NCI-H1105 (cell line): Measurements from ENCODE around the gene CELA2A.
A peak's percentile ranks its signal among the peaks of the same experiment; 100 is the strongest.
"Not testable (repeated sequence)": the region's sequence is repeated elsewhere in the genome, so short reads cannot be mapped to it uniquely, and the experiment has no call there.

Experiments used
- DNase-seq: peaks from one replicate; lab custom pipeline; 2025; lab: John Stamatoyannopoulos, UW

The CELA2A gene

DNA sequence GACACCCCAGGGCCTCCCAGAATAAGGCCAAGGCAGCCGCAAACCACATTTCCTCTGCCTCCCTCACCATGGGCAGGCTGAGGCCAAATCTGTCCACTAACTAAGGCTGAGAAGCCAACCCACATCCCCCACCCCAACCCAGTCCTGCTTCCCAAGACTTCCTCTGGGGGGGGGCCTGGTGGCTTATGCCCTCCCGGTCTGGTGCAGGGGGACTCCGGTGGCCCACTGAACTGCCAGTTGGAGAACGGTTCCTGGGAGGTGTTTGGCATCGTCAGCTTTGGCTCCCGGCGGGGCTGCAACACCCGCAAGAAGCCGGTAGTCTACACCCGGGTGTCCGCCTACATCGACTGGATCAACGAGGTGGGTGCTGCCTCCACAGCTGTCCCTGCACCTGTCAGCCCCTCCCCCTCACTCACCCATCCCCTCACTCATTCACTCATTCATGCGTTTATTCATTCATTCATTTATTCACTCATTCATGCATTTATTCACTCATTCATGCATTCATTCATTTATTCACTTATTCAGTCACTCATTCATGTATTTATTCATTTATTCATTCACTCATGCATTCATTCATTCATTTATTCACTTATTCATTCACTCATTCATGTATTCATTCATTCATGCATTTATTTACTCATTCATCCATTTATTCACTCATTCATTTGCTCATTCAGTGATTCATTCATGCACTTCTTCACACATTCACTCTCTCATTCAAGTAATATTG lies 11.0 kb upstream of the CELA2A start:
- no peak for DNase-seq

DNA sequence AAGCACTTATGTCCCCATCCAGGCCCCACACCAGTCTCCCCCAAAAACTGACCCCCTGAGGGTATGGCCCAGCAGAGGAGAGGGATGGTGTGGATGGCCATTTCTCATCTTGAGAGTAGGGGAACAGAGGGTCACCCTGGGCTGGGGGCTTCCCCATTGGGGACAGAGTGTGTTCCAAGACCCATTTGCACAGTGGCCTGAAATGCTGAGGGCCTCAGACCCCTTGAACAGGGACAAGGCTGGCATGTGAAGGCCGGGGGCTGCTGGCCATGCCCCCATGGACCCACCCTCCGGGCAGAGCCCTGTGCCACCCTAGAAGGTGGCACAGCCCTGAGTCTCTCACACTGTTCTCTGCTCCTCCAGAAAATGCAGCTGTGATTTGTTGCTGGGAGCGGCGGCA lies 10.3 kb upstream of the CELA2A start:
- no peak for DNase-seq

DNA sequence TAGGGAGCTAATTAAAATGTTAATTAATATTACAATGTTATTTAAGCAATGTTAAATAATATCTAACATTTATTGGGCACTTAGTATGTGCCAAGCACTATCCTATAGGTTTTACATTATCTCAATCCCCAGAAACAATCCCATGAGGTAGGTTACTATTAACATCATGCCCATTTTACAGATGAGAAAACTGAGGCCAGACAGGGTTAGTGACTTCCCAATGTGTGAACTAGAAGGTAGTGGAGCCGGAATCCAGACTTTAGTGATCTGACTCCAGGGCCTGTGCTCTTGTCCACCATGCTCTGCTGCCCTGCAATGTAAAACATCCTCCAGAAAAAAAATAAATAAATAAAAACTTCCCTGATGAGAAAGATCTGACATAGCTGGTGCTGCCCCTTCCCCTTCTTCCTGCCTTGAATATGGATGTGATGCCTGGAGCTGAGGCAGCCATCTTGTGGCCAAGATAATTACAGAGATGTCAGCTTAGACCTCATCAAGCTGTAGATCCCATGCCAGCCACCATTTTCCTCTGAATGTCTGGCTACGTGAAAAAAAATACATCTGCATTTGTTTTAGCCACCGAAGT lies 7.6 kb upstream of the CELA2A start:
- no peak for DNase-seq

DNA sequence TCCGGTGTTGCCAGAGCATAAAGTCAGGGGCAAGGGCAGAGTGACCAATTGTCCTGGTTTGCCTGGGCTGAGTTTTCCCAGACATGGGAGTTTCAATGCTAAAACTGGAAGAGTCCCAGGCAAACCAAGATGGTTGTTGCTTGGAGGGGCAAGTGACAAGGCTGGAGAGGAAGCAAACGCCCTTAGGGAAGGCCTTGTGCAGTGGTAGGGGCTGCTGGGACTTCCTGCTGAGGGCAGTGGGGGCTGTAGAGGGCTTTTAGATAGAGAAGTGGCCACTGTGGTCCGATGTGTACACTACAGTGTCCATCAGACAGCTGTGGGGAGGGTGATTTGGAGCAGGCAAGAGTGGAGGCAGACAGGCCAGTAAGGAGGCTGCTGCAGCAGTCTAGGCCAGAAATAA lies 7.0 kb upstream of the CELA2A start:
- DNase-seq = no peak

DNA sequence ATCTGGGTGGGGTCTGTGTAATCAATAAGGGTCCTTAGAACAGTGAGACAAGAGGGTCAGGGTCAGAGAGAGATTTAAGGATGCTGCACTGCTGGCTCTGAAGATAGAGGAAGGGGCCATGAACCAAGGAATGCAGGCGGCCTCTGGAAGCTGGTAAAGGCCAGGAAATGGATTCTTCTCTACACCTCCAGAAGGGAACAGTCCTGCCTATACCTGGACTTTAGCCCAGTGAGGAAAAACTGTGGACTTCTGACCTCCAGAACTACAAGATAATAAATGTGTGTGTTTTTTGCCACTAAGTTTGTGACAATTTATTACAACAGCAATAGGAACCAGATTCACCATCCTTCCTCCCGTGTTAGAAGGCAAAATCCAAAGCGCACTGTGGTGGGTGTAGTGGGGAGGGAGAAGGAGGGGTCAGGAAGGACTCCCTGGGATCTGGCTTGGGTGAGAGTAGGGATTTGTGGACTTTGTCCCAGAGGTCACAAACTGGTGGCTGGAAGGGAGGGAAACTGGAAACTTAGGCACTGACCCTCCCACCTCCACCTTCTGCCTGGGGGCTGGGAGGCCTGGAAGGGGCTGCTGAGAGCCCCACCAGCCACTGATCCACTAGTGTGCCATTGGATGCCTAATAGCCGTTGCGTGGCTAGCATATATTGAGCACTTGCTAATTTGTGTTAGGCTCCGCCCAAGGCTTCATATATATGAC lies 5.4 kb upstream of the CELA2A start:
- DNase-seq = no peak

DNA sequence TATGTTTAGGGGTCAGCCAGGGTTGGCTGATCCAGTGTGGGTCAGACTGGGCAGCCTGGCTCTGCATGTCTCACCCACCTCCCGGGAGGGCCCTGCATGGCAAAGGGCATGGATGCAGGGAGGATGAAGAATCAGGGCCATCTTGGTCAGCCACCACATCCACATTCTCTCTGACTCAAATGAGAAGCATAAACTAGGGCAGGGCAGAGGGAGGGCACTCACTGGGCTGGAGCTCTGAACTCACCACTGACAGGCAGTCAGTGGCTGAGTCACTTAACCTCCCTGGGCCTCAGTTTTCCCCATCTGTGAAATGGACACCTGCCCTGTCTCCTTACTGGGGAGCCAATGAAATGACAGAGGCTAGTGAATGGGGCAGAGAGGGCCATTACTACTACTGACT lies 4.3 kb upstream of the CELA2A start:
- no peak for DNase-seq

DNA sequence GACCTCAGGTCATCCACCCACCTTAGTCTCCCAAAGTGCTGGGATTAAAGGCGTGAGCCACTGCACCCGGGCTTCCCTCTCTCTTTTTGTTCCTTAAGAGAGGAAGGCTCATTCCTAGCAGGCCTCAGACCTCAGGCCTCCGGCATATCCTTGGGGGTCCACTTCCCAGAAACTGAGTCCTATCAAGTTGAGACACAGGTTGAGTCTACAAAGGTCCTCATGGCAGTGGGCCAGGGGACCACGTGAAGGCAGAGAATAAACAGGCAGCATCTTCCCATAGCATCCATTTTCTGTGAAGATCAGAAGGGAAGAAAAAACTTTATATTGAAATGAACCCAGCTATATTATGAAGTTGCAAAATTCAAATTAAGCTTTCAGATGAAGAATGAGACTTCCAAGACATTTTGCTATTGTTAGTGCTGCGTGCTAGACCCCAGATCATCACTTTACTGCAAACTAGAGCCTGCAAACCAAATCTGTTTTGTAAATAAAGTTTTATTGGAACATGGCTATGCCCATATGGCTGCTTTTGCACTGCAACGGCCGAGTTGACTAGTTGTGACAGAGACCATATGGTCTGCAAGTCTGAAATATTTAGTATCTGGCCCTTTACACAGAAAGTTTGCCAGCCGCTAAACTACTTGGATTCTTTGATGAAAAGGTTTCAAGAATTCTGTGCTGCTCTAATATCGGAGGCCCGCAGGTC lies 3.5 kb upstream of the CELA2A start:
- DNase-seq = no peak

DNA sequence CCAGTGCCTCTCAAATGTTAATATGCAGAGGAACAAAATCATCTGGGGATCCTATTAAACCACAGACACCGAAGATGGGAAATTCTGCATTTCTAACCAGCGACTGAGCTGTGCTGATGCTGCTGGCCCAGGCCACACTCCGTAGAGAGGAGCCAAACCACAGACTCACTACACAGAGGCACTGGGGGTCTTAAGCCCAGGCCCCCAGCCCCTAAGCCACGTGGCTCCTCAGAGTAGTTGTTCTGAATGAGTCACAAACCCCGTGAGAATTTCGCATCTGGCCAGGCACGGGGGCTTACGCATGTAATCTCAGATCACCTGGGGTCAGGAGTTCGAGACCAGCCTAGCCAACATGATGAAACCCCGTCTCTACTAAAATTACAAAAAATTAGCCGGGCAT lies 2.8 kb upstream of the CELA2A start:
- no peak for DNase-seq

DNA sequence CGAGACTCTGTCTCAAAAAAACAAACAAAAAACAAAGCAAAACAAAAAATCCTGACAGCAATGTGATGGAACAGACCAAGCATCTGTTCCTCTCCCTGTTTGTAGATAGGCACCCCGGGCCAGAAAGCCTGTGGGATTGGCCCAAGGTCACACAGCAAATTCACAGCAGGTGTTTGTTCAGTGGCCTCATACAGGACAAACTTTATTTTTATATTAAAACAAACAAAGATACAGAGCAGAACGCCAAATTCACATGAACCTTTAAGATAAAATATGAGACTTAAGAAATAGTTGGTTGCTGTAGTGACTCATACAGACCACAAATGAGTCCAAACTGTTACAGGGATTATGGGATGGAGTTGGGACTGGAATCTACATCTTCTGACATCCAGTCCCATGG lies 2.3 kb upstream of the CELA2A start:
- DNase-seq = no peak

DNA sequence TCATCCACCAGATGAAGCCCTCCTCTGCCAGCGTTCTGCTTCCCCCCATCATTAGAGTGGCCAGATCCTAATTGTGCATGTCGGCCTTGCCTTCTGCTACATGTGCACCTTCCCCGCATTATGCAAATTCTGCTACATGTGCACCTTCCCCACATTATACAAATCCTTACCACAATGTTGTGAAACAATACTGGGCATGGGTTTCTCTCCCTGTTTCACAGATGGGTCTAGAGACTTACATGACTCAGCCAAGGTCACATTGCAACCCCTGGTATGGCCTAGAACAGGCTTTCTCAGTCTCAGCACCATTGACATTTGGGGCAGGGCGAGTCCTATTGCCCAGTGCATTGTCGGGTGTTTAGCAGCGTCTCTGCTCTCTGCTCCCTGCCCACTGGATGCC lies 1.0 kb upstream of the CELA2A start:
- no peak for DNase-seq

DNA sequence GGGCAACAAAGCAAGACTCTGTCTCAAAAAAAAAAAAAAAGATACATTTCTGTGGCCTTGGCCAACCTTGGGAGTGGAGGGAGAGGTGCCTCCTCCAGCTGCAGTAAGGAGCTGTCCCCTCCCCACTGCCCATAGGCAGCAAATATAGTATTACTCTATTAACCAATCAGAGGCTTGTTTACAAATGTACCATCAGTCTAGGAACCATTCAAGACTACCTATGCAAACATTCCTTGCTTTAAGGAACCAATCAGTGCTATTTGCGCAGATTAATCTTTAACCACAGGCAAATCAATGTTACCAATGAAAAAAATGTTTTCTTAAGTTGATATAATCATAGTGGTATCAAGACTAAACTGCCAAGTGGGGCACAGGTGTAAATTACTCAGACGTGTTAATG lies 1.1 kb downstream of the CELA2A start:
- DNase-seq = no peak

DNA sequence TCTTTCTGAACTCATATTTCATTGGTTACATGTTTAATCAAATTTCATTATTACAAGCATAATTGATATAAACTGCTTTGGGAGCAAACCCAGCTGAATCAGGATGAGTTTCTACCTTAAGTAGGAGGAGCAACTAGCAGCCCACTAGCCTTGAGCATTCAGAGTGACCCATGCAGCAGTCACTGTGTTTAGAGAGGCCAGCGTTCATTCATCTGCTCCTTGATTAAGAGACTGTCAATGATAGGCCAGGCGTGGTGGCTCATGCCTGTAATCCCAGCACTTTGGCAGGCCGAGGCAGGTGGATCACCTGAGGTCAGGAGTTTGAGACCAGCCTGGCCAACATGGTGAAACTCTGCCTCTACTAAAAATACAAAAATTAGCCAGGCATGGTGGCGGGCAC lies 1.9 kb downstream of the CELA2A start:
- DNase-seq = not testable (repeated sequence)

DNA sequence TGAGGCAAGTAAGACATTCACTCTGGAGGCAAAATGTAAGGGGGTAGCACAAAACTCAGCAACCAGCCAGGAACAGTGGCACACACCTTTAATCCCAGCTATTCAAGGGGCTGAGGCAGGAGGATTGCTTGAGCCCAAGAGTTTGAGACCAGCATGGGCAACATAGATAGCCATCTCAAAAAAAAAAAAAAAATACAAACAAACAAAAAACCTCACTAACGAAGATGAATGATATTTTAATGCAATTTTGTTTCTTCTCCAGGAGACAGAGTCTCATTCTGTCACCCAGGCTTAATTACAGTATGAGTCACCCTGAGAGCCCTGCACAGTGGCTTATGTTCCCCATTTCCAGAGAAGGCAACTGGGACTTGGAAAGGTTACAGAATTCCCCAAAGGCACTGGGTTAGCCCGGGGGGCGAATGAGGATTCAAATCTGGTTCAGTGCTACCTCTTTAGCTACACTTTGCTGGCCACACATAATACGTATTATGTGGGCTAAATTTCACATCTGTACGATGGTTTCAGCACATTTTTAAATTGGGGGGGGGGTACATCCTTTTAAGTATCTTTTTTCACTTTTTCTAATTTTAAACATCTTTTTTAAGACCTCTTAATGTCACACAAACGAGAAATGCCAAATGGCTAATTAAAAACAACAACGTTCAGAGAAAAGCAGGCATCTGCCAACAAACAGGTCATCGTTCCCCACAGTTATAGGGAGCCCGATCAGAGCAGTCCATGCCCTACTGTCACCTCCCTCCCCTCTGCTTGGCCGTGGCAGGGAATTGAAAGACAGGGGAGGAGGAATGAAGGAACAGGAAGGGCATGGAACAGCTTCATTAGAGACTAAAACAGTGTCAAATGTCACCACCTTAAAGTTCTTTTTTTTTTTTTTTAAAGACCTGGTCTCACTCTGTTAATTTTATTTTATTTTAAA lies 3.5 kb downstream of the CELA2A start:
- no peak for DNase-seq

DNA sequence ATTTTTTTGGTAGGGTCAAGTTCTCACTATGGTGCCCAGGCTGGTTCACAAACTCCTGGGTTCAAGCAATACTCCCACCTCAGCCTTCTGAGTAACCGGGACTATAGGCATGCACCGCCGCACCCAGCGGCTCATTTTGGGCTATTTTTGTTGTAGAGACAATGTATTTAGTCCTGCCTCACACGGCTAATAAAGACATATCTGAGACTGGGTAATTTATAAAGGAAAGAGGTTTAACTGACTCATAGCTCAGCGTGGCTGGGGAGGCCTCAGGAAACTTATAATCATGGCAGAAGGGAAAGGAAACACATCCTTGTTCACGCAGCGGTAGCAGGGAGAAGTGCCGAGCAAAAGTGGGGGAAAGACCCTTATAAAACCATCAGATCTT lies 4.2 kb downstream of the CELA2A start:
- no peak for DNase-seq

DNA sequence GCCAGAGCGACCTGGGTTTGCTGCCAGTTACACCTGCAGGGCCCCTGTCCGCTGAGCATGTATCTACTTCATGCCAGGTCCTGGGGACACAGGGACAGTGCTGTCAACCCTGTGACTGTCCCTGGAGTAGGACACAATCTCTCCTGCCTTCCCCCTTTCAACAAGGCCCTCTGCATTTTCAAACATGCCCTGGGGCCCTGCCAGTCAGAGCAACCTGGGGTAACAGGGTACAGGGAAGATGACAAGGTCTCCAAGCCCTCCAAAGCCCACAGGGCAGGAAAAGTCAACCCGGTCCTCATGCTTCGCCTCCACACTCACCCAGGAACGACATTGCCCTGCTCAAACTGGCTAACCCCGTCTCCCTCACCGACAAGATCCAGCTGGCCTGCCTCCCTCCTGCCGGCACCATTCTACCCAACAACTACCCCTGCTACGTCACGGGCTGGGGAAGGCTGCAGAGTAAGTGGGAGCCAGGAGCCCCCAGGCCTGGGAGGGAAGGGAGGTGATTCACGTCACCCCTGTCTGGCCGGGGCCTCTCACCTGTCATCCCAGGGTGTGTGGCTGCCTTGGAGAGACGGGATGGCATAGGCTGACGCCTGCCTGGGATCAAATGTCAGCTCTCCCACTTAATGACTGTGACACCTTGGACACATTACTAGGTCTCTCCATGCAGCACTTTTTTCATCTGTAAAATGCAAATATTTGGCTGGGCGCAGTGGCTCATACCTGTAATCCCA lies 6.7 kb downstream of the CELA2A start:
- DNase-seq = peak; percentile 14

DNA sequence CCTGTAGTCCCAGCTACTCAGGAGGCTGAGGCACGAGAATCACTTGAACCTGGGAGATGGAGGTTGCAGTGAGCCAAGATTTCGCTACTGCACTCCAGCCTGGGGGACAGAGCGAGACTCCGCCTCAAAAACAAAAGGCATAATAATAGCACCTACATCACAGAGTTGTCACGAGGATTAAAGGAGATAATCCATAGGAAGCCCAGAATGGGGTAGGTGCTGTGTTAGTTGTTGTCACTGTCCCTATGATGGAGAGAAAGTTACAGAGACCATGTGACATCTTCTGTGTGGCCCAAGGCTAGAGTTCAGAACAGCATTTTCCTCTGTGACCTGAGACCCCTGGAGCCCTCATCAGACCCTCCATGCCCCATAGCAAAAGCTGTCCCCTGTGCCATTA lies 7.4 kb downstream of the CELA2A start:
- DNase-seq = not testable (repeated sequence)

DNA sequence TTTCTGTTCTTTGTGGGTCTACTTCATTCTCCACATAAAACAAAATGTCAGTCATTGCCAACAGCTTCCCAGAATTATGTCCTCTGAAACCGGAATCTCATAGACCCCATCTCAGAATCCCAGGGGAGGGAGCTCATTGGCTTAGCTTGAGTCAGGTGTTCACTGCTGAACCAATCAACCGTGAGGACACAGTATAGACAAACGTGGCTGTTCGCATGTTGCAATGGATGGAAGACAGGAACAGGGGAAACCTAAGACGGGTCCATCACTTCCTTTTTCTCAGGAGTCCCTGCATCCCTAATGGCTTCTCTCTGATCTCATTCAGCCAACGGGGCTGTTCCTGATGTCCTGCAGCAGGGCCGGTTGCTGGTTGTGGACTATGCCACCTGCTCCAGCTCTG lies 9.1 kb downstream of the CELA2A start:
- no peak for DNase-seq

DNA sequence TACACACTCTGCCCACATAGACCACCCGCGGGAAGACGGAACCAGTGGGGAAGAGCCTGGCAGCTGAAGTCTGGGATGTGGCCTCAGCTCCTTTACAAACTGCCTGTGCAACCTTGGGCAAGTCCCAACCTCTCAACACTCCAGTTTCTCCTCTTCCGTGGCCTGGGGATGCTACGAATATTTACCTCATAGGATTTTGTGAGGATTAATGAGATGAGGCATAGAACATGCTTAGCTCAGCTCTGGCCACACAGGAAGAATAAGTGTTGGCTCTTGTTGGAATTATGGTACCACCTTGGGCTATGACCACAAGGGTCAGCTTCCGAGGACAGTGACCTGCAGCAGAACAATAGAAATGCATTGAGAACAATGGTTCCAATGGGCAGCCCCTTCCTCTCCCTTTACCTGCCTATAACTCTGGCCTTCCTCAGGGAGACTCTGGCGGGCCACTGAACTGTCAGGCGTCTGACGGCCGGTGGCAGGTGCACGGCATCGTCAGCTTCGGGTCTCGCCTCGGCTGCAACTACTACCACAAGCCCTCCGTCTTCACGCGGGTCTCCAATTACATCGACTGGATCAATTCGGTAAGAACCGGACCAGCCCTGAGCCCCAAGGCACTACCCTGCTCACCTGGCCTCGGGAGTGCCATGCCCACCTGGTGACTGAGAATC lies 10.6 kb downstream of the CELA2A start:
- DNase-seq = not testable (repeated sequence)

DNA sequence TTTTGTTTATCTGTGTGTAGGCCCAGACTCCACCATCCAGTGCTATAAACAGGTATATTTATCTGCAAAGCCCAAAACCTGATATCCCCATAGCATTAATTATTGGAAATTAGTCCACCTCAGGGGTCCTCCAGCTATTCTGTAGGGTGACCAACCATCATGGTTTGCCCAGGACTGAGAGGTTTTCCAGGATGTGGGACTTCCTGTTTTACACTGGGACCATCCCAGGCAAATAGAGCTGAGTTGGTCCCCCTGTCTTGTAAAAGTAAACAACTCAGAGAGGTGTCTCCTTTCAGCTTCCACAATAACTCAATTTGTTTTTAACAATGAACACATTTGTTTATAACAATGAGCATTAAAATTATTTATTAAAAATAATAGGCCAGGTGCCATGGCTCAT lies 11.6 kb downstream of the CELA2A start:
- no peak for DNase-seq

DNA sequence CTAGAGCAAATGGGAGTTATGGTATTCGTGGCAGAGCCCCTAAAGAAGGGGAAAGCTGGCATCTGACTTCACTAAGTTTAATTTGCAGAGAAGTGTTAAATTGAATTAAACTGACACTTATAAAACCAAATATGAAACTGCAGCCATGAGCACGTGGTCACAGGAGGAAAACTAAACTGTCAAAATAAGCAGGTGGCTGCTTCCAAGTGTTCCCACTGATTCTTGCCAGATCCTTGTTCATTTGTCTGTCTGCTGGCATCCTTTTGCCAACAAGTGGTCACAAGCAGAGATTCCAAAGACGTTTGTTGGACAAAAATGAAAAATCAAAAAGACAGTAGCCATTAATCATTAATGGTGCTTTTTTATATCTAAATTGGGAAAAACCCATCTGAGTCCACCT lies 12.8 kb downstream of the CELA2A start:
- no peak for DNase-seq
